Activated naive CD8-positive, alpha-beta T cell treated with anti-CD3 and anti-CD28 coated beads, Interleukin-2, amount 50 U/mL, for 24 hours (primary cell): ENCODE data around the gene CBR4.
"Not testable (repeated sequence)": the region's sequence is repeated elsewhere in the genome, so short reads cannot be mapped to it uniquely, and the experiment has no call there.

ENCODE experiments used
- ATAC-seq: fragments of 150-1000 bp; cut with Tn5 transposase; one replicate; pipeline ENCODE4 v1.10.0; 2021
- DNase-seq: peaks from one replicate; pipeline ENCODE4 v3.0.0; 2021
- H3K27ac Mint-ChIP-seq: one replicate; pipeline ENCODE4 v1.8.0; 2021; ENCODE audit warnings: mild to moderate bottlenecking, mixed read lengths
- H3K27me3 Mint-ChIP-seq: one replicate; pipeline ENCODE4 v1.8.0; 2021; ENCODE audit warnings: mixed read lengths
- H3K36me3 Mint-ChIP-seq: one replicate; pipeline ENCODE4 v1.8.0; 2021; ENCODE audit warnings: low read depth, mixed read lengths
- H3K4me1 Mint-ChIP-seq: one replicate; pipeline ENCODE4 v1.8.0; 2021; ENCODE audit warnings: mixed read lengths
- H3K4me3 Mint-ChIP-seq: one replicate; pipeline ENCODE4 v1.8.0; 2021; ENCODE audit warnings: mild to moderate bottlenecking, moderate library complexity, mixed read lengths
- H3K9me3 Mint-ChIP-seq: one replicate; pipeline ENCODE4 v1.8.0; 2021; ENCODE audit warnings: mixed read lengths

The CBR4 gene

GRCh38 chr4:169042608-169043007 is 32.6 kb upstream of the CBR4 start:
- H3K4me3 Mint-ChIP-seq = no peak overlapping the region
- no peaks in the 10 kb centered on the region for H3K4me1 Mint-ChIP-seq
- ATAC-seq (no peak), DNase-seq (no peak)
- no peaks in the 10 kb centered on the region for H3K36me3 Mint-ChIP-seq
- no peak overlapping the region for H3K27ac Mint-ChIP-seq
- H3K27me3 Mint-ChIP-seq = no peaks in the 10 kb centered on the region
- no peaks in the 10 kb centered on the region for H3K9me3 Mint-ChIP-seq

GRCh38 chr4:169040559-169041261 is 30.7 kb upstream of the CBR4 start:
- Mint-ChIP-seq H3K36me3 (no peaks in the 10 kb centered on the region), H3K4me1 (no peaks in the 10 kb centered on the region), H3K4me3 (no peak overlapping the region), H3K9me3 (no peaks in the 10 kb centered on the region), H3K27ac (no peak overlapping the region), H3K27me3 (no peaks in the 10 kb centered on the region)
- no peak for DNase-seq
- ATAC-seq = no peak

DNA sequence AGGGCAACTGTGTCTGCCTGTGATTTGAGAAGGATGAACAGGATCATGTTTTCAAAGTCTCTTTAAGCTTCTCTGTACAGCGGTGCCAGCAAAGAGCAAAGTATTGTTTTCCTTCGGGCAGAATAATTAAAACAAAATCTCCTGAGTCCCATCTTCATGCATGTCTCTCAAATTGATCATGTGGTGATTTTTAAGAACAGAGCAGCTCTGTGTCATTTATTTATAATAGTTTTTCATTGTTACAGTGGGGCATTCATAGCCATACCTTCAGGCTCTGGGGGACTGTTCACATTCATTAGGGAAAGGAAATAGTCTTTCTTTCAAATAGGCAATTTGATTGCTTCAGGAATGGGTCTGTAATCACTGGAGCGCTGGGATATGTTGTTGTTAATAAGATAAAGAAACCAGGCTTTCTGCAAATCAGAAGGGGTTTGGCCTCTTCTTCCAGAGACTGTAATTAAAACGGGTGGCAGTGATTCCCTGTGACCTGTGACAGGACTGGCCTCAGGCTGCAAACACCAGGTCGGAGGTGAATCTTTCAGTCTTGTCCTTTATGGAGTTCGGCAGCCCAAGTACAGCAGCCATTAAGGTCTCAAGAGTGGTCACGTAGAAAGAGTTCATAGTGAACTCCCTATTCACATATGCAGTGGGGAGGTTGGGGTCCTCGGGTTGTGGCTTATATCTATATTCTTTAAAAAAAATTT is 29.3 kb upstream of the CBR4 start:
- no peaks in the 10 kb centered on the region for H3K27me3 Mint-ChIP-seq
- no peaks in the 10 kb centered on the region for H3K36me3 Mint-ChIP-seq
- H3K4me1 Mint-ChIP-seq = no peaks in the 10 kb centered on the region
- no peak overlapping the region for H3K4me3 Mint-ChIP-seq
- H3K9me3 Mint-ChIP-seq = no peaks in the 10 kb centered on the region
- no peak overlapping the region for H3K27ac Mint-ChIP-seq
- ATAC-seq (no peak), DNase-seq (no peak)

DNA sequence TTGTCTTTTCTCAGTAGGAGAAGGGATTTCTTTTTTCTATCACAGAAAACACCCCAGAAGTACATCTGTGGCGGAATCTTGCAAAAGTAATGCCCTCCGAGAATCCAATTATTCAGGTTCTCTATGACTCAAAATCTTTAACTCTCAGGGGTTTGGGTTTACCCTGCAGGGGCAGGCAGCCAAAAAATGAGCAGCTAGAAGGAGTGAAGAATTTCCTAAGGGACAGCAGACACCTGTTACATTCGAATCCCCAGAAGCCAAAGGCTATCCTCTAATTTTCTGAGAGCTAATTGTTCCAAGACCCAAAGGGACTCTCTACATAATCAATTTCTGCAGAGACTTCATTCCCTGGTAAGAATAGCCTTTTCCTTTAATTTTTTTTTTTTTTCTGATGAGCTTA is 27.5 kb upstream of the CBR4 start:
- Mint-ChIP-seq H3K4me3 (no peak overlapping the region), H3K27ac (no peak overlapping the region), H3K9me3 (no peaks in the 10 kb centered on the region), H3K27me3 (peaks cover 1% of the 10 kb centered on the region), H3K36me3 (no peaks in the 10 kb centered on the region), H3K4me1 (no peaks in the 10 kb centered on the region)
- DNase-seq (no peak), ATAC-seq (no peak)

DNA sequence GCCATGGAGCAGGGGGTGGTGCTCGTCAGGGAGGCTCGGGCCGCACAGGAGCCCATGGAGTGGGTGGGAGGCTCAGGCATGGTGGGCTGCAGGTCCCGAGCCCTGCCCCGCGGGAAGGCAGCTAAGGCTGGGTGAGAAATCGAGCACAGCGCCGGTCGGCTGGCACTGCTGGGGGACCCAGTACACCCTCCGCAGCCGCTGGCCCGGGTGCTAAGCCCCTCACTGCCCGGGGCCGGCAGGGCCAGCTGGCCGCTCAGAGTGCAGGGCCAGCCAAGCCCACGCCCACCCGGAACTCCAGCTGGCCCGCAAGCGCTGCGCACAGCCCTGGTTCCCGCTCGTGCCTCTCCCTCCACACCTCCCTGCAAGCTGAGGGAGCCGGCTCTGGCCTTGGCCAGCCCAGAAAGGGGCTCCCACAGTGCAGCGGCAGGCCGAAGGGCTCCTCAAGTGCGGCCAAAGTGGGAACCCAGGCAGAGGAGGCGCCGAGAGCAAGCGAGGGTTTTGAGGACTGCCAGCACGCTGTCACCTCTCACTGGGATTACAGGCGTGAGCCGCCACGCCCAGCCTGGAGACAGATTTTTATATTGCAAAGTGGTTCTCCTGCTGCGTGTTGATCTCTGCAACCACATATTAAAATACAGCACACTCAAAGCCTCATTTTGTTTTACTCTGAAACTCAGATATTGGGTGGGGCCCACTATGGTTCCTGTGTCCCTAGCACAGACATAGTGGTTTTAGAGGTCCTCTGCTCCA is 26.0 kb upstream of the CBR4 start:
- not testable (repeated sequence) for H3K4me1 Mint-ChIP-seq, H3K36me3 Mint-ChIP-seq, H3K27ac Mint-ChIP-seq, DNase-seq, H3K4me3 Mint-ChIP-seq, ATAC-seq, H3K27me3 Mint-ChIP-seq, H3K9me3 Mint-ChIP-seq

DNA sequence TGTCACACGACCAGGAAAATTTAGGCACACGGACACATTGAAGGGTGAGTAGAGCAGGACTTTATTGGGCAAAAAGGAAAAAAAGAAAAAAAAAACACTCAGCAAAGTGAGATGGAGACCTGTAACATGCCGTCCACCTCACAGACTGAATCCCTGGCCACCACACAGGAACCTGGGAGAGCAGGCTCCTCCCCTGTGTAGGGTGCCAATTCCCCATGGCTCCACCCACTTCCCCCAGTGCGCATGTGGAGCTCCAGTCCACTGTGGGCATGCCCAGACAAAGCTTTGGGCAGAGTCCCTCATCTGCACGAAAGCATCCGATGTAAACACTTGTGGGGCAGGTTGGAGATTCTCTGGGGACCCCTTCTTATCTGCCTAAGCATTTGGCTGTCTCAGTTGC is 23.6 kb upstream of the CBR4 start:
- peaks cover 7% of the 10 kb centered on the region for H3K27me3 Mint-ChIP-seq
- H3K9me3 Mint-ChIP-seq = no peaks in the 10 kb centered on the region
- ATAC-seq (no peak), DNase-seq (no peak)
- H3K36me3 Mint-ChIP-seq = no peaks in the 10 kb centered on the region
- H3K4me3 Mint-ChIP-seq = no peak overlapping the region
- H3K27ac Mint-ChIP-seq = no peak overlapping the region
- H3K4me1 Mint-ChIP-seq = no peaks in the 10 kb centered on the region

GRCh38 chr4:169032883-169033645 is 23.0 kb upstream of the CBR4 start:
- H3K4me1 Mint-ChIP-seq = no peaks in the 10 kb centered on the region
- no peaks in the 10 kb centered on the region for H3K36me3 Mint-ChIP-seq
- no peak for ATAC-seq
- no peak overlapping the region for H3K4me3 Mint-ChIP-seq
- H3K27ac Mint-ChIP-seq = no peak overlapping the region
- no peak for DNase-seq
- H3K27me3 Mint-ChIP-seq = peaks cover 7% of the 10 kb centered on the region
- no peaks in the 10 kb centered on the region for H3K9me3 Mint-ChIP-seq

DNA sequence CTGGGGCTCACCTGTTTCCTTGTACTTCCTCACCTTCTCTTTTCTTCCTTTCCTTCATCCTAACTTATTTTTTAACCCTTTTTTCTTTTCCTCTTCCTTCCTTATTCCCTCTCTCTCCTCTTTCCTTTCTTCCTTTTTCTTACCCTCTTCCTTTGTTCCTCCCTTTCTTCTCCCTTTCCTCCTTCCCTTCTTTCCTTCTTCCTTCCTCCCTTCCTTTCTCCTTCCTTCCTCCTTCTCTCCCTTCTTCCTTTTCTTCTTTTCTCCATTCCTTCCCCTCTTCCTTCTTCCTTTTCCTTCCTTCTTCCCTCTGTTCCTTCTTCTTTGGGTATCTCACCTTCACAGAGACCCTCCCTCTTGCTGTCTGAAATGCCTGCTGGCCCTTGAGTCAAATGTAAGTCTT is 22.1 kb upstream of the CBR4 start:
- DNase-seq = no peak
- no peaks in the 10 kb centered on the region for H3K9me3 Mint-ChIP-seq
- H3K36me3 Mint-ChIP-seq = no peaks in the 10 kb centered on the region
- no peaks in the 10 kb centered on the region for H3K4me1 Mint-ChIP-seq
- H3K27me3 Mint-ChIP-seq = peaks cover 7% of the 10 kb centered on the region
- no peak for ATAC-seq
- no peak overlapping the region for H3K27ac Mint-ChIP-seq
- no peak overlapping the region for H3K4me3 Mint-ChIP-seq

DNA sequence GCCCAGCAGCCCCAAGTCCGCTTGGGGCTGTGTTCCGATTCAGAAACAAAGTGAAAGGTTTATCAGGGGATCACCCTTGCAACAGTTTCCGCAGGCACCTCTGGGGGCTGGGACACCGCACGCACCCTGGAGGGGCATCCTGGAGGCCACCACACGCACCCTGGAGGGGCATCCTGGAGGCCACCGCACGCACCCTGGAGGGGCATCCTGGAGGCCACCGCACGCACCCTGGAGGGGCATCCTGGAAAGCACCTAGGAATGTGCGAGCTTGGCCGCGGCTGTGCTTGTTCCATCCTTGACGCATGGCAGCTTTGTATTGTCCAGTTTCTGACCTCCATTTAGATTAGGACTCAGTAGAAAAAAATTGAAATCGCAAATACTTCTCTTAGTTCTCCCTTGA is 21.3 kb upstream of the CBR4 start:
- Mint-ChIP-seq H3K27me3 (peaks cover 8% of the 10 kb centered on the region), H3K4me1 (no peaks in the 10 kb centered on the region), H3K4me3 (no peak overlapping the region), H3K36me3 (no peaks in the 10 kb centered on the region), H3K9me3 (no peaks in the 10 kb centered on the region), H3K27ac (no peak overlapping the region)
- DNase-seq (no peak), ATAC-seq (no peak)

DNA sequence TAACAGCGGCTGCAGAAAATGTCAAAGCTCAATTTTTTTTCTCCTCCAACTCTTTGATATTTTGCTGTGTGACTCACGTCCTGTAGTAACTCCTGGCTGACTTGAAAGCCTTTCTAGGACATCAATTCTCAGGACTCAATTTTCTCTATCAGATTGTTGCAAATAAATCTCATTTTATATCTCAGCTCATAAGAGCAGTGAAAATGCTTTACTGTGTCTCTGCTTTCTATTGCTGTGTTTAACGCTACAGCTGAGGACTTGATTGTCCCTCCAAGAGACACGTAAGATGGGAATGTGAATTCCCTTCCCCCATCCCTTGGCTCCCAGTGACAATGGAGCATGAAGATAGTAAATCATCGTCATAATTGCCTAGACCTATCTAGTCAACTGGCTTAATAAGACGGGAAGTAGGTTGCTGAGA is 20.5 kb upstream of the CBR4 start:
- H3K4me1 Mint-ChIP-seq = no peaks in the 10 kb centered on the region
- H3K4me3 Mint-ChIP-seq = no peak overlapping the region
- H3K27ac Mint-ChIP-seq = no peak overlapping the region
- DNase-seq = no peak
- peaks cover 13% of the 10 kb centered on the region for H3K27me3 Mint-ChIP-seq
- H3K9me3 Mint-ChIP-seq = no peaks in the 10 kb centered on the region
- no peaks in the 10 kb centered on the region for H3K36me3 Mint-ChIP-seq
- ATAC-seq = no peak

- Mint-ChIP-seq H3K27ac (no peak overlapping the region), H3K36me3 (no peaks in the 10 kb centered on the region), H3K9me3 (no peaks in the 10 kb centered on the region), H3K4me3 (no peak overlapping the region), H3K4me1 (no peaks in the 10 kb centered on the region), H3K27me3 (peaks cover 13% of the 10 kb centered on the region)
- no peak for ATAC-seq
- no peak for DNase-seq
These were observed 19.9 kb upstream of the CBR4 start for GRCh38 chr4:169029947-169030346.

DNA sequence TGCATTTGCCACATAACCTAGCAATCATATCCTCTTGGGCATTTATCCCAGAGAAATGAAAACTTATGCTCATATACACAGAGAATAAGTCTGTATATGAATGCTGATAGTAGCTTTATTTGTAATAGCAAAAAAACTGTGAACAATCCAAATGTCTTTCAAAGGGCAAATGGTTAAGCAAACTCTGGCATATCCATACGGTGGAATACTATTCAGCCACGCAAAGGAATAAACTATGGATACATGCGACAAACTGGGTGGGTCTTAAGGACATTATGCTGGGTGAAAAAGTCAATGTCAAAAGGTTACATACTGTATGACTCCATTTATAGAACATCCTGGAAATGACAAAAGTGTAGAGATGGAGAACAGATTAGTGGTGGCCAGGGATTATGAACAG is 17.6 kb upstream of the CBR4 start:
- no peaks in the 10 kb centered on the region for H3K36me3 Mint-ChIP-seq
- ATAC-seq = no peak
- H3K4me3 Mint-ChIP-seq = no peak overlapping the region

DNA sequence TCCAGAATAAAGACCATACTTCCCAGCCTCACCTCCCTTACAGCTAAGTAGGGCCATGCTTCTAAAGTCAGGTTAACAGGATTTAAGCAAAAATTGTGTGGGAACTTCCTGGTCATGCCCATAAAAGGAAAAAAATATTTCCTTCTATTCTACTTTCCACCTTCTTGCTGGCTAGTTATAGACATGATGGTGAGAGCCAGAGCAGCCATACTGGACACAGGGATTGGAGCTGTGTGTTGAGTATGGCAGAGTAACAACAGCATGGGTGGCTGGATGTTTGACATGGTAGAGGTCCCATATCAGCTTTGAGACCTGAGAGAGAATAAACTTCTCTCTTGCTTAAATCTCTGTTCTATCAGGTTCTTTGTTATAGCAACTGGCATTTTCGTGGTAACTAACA is 15.1 kb upstream of the CBR4 start:
- ATAC-seq (no peak), DNase-seq (no peak)
- H3K36me3 Mint-ChIP-seq = no peaks in the 10 kb centered on the region
- H3K4me3 Mint-ChIP-seq = no peak overlapping the region
- H3K27ac Mint-ChIP-seq = no peak overlapping the region
- H3K27me3 Mint-ChIP-seq = peaks cover 13% of the 10 kb centered on the region
- H3K4me1 Mint-ChIP-seq = no peaks in the 10 kb centered on the region
- no peaks in the 10 kb centered on the region for H3K9me3 Mint-ChIP-seq

More for the DNA sequence above, 17.6 kb upstream of the CBR4 start:
- no peak for DNase-seq
- Mint-ChIP-seq H3K27me3 (peaks cover 16% of the 10 kb centered on the region), H3K27ac (no peak overlapping the region), H3K9me3 (no peaks in the 10 kb centered on the region), H3K4me1 (no peaks in the 10 kb centered on the region)

DNA sequence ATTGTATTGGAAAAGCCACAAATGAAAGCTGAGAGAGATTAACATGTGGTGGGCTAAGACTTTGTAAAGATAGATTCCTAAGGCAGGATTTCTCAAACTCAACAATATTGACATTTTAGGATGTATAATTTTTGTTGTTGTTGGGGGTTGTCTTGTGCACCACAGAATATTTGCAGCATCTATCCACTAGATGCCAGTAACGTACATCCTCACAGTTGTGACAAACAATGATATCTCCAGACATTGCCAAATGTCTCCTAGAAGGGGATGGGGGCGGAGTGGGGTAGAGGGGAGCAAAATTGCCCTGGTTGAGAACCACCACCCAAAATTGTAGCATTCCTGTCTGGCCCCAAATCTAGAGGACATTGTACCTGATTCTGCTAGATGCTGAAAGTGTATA is 14.7 kb upstream of the CBR4 start:
- H3K27me3 Mint-ChIP-seq = peaks cover 13% of the 10 kb centered on the region
- no peaks in the 10 kb centered on the region for H3K9me3 Mint-ChIP-seq
- no peak overlapping the region for H3K27ac Mint-ChIP-seq
- no peak for ATAC-seq
- H3K36me3 Mint-ChIP-seq = no peaks in the 10 kb centered on the region
- no peak overlapping the region for H3K4me3 Mint-ChIP-seq
- no peaks in the 10 kb centered on the region for H3K4me1 Mint-ChIP-seq
- no peak for DNase-seq
